ENCODE measurements around the gene ITGA1. TPM values are rescaled to one million over a fixed set of nuclear protein-coding genes. Genes with fewer than 3 reads are reported as not detected.

Gene ITGA1
- total RNA-seq, 1 donor = 104 TPM

DNA sequence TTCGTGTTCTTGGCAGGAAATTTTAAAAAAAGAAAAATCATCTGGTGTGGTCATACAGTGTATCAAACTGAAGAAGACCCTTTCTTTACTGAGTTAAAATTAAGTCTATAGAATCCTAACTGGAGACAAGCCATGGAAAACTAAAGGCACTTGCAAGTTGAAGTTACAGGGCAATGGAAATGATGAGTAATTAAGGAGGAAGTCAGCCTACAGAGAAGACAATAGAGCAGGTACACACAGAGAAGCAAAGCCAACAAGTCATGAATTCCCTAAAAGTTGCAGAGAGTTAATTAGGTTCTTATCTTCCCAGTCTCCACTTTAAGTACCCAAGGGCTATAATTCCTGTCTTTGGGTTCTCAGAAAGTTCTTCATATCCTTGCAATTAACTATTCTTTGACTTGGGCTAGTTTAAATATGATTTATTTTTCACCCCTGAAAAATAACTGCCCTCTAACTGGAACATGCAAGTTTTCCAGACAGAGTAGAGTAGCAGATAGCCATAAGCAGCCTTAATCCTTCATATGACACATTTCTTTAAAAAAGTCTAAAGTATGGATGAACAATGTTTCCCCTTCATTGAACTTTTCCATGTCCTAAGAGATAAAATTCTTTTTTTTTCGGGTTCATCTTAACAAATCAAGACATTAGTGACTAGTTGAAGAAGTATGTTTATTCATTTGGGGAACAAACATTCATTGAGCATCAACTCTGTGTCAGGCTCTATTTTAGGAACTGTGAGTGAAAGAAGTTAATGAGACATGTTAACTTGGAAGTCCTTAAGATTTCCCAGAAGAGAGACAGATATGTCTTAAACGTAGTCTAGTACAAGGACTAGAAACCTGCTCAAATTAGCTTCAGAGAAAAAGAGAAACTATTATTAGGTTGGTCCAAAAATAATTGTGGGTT lies 196.3 kb downstream of the ITGA1 start:
- DNase-seq (ENCODE audit: low read depth) = no peak
- TF ChIP-seq, protein P1, sequence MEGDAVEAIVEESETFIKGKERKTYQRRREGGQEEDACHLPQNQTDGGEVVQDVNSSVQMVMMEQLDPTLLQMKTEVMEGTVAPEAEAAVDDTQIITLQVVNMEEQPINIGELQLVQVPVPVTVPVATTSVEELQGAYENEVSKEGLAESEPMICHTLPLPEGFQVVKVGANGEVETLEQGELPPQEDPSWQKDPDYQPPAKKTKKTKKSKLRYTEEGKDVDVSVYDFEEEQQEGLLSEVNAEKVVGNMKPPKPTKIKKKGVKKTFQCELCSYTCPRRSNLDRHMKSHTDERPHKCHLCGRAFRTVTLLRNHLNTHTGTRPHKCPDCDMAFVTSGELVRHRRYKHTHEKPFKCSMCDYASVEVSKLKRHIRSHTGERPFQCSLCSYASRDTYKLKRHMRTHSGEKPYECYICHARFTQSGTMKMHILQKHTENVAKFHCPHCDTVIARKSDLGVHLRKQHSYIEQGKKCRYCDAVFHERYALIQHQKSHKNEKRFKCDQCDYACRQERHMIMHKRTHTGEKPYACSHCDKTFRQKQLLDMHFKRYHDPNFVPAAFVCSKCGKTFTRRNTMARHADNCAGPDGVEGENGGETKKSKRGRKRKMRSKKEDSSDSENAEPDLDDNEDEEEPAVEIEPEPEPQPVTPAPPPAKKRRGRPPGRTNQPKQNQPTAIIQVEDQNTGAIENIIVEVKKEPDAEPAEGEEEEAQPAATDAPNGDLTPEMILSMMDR (IDR thresholded peaks at IDR 0.05; ENCODE audit: insufficient read depth, low read depth, low read length) = no peak
- H3K4me3 ChIP-seq (ENCODE audit: low read depth, low read length) = no peak overlapping the region

DNA sequence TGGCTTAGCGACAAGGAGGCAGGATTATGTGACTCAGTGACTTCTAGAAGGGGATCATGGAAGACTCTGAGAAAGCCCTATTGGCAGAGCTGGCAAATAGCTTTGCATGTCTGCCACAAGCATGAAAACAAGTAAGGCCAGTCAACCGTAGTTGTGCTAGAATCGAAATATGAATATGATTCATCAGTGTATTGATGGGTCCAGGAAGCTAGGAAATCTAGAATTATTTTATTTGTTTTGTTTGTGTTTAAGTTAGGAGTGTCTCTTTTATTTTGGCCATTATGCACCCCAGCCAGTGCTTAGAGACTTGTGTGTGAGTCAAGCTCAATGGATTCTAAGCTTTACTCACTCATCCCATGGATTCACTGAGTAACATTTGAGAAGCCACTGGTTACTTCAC lies 197.6 kb downstream of the ITGA1 start:
- H3K4me3 ChIP-seq (ENCODE audit: low read depth, low read length) = no peak overlapping the region
- TF ChIP-seq, protein P1 (IDR thresholded peaks at IDR 0.05; ENCODE audit: insufficient read depth, low read depth, low read length) = no peak
- no peak for DNase-seq (ENCODE audit: low read depth)

DNA sequence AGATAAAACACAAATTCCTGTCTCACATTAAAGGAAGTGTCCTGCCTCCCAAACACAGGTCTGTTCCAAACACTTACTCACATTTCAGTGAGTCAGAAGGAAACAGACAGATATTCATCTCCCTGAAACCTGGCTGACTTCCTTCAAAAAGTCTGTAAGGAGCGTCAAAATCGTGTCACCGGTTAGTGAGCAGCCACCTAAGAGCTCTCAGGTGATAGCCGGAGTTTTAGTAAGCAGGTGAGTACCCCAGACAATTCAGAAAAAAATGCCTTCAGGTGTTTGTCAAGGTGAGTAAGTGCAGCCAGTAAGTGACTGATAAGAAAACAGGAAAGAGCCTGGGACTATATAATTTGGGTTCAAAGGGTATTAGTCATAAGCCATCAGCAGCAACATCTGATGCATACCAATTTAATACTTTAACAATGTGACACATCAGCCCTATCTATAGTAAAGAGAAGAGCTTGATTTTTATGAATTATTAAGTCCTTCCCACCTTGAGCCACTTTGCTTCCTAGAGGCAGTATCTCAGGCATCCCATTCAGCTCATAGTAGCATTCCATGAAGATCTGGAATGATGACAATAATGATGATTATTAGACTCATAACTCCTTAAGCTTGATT lies 200.1 kb downstream of the ITGA1 start:
- DNase-seq (ENCODE audit: low read depth) = no peak
- TF ChIP-seq, protein P1 (IDR thresholded peaks at IDR 0.05; ENCODE audit: insufficient read depth, low read depth, low read length) = no peak
- no peak overlapping the region for H3K4me3 ChIP-seq (ENCODE audit: low read depth, low read length)

DNA sequence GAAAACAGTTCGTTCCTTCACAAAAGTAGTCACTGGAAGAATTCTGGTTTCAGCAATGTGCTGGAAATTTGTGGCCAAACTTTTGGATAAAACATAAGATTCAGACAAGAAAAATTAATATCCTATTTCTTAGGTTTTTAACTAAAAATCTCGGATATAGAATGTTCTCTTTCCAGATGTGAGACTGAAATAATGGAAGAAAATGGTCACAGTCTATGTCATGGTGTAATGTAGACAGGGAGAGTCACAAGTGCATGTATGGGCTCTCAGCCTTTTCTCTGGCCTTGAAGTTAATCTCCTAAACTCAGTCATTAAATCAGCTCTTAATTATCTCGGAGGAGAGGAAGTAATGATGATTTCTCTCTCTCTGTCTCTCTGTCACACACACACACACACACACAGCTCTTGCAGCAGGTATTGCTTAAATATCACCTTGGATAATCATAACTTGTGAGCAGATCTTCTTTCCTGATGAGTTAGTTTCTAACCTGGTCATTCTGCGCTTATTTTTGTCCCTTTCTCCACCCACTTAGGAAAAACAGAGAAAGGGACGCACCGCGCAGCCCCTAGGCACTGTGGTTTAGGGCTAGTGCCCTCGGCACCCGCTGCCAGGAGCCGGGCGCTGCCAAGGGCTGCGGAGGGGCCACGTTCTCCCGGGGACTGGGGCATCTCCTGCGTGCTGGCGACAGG lies 200.8 kb downstream of the ITGA1 start:
- TF ChIP-seq, protein P1 (IDR thresholded peaks at IDR 0.05; ENCODE audit: insufficient read depth, low read depth, low read length) = no peak
- no peak for DNase-seq (ENCODE audit: low read depth)
- peak overlapping the region; percentile 81 for H3K4me3 ChIP-seq (ENCODE audit: low read depth, low read length)

DNA sequence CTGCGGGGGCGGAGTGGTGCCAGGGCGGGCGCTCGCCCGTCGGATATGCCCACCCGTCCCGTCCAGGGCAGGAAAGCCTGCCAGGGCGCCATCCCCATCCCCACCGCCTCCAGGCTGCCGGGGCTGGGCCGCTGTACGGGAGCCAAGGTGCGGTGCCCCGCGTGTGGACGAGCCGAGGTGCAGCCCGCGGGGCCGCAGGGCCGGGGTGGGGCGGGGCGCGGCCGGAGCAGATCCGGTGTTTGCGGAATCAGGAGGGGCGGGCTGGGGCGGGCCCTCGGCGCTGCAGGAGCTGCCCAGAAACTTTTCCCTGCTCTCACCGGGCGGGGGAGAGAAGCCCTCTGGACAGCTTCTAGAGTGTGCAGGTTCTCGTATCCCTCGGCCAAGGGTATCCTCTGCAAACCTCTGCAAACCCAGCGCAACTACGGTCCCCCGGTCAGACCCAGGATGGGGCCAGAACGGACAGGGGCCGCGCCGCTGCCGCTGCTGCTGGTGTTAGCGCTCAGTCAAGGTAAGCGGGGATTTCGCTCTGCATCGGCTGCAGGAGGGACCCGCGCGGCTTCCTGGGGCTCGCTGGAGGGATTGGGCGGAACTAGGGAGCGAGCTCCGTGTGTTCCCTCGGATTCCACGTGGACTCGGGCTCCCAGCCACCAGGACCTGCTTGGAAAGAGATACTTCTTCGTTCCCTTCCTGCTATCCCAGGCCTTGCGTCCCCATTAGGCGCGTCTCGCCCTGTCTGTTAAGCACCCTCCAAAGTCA lies 201.5 kb downstream of the ITGA1 start, which contains the start of gene ITGA2:
Gene ITGA2, plus strand, starts transcription at position 328 of the 756 bp plus-strand sequence. Its CDS starts 117 bp downstream, at position 445.
- DNase-seq (ENCODE audit: low read depth) = peak; percentile 70
- TF ChIP-seq, protein P1 (IDR thresholded peaks at IDR 0.05; ENCODE audit: insufficient read depth, low read depth, low read length) = no peak
- H3K4me3 ChIP-seq (ENCODE audit: low read depth, low read length) = peak within 1 kb of the TSS; percentile 81

All from fibroblast of villous mesenchyme (primary cell).